ENCODE results near the gene ACKR3.

DNA sequence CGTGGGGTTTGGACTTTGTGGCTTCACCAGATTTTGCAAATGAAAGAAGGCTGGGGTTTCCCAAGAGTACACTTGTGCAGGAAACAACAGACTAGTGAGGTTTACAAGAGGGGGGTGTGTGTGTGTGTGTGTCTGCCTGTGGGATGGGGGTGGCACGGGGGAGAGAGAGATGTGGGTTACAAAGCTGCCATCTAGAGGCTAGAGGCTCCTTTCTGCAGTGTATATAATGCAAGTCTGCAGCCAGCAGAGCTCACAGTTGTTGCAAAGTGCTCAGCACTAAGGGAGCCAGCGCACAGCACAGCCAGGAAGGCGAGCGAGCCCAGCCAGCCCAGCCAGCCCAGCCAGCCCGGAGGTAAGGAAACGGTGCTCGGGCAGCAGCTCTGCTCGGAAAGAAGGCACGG, at the start of gene ACKR3:
- TF ChIP-seq, protein P1, sequence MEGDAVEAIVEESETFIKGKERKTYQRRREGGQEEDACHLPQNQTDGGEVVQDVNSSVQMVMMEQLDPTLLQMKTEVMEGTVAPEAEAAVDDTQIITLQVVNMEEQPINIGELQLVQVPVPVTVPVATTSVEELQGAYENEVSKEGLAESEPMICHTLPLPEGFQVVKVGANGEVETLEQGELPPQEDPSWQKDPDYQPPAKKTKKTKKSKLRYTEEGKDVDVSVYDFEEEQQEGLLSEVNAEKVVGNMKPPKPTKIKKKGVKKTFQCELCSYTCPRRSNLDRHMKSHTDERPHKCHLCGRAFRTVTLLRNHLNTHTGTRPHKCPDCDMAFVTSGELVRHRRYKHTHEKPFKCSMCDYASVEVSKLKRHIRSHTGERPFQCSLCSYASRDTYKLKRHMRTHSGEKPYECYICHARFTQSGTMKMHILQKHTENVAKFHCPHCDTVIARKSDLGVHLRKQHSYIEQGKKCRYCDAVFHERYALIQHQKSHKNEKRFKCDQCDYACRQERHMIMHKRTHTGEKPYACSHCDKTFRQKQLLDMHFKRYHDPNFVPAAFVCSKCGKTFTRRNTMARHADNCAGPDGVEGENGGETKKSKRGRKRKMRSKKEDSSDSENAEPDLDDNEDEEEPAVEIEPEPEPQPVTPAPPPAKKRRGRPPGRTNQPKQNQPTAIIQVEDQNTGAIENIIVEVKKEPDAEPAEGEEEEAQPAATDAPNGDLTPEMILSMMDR (IDR thresholded peaks at IDR 0.05), result peak; percentile 7 to 46 (median 29)
- peak in 1 of 2 donors; percentile 41 for TF ChIP-seq POLR2A (IDR thresholded peaks at IDR 0.05)

Data from vagina (tissue), 2 donors.